HG02885 (cell line): Measurements from ENCODE around the gene CHPF2.

Experiments used
- ATAC-seq: cut with Tn5 transposase; IDR thresholded peaks from one replicate; pipeline ENCODE4 v1.9.1; 2021; ENCODE audit warnings: mild to moderate bottlenecking; ENCODE audit not compliant: unreplicated experiment, poor library complexity

CHPF2 gene, protein sequence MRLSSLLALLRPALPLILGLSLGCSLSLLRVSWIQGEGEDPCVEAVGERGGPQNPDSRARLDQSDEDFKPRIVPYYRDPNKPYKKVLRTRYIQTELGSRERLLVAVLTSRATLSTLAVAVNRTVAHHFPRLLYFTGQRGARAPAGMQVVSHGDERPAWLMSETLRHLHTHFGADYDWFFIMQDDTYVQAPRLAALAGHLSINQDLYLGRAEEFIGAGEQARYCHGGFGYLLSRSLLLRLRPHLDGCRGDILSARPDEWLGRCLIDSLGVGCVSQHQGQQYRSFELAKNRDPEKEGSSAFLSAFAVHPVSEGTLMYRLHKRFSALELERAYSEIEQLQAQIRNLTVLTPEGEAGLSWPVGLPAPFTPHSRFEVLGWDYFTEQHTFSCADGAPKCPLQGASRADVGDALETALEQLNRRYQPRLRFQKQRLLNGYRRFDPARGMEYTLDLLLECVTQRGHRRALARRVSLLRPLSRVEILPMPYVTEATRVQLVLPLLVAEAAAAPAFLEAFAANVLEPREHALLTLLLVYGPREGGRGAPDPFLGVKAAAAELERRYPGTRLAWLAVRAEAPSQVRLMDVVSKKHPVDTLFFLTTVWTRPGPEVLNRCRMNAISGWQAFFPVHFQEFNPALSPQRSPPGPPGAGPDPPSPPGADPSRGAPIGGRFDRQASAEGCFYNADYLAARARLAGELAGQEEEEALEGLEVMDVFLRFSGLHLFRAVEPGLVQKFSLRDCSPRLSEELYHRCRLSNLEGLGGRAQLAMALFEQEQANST

DNA sequence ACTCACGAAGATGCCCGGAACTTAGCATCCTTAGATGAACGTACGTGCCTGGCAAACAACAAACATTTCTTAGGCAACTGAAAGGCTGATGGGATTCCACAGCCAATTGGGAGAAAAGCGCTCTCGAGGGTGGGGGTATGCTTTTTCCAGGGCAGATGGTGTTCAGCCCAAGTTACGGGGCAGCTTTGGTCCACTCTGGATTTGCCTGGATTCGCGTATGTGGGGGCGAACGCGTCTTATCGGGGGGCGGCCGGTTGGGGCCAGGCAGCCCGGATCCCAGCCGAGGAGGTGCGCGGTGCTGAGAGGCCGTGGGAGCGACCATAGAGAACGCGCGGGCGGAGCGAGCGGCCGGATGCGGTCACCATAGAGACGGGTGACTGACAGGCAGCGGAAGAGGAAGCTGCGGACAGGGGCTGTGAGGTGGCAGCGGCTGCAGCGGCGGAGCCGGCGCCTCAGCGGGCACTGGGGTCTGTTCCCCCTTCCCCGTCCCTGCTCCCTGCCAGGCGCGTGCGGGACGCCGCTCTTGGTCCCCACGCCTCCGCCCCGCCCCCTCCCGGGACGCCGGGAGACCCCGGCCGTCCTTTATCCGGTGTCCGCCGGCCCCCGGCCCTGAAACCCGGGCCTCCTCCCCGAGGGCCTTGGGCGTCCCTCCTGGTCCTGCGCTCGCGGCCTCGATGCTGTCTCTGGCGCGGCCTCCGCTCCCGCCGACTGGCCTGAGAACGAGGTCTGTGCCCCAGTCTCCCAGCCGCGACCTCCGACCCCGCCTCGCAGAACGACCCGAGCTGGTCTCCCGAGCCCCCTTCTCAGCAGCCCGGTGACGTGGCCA is at the start of gene CHPF2:
Gene CHPF2, plus strand, starts transcription at position 393 of the 826 bp plus-strand sequence. CDS start 1,529 bp downstream, outside the sequence.
- ATAC-seq = peak; percentile 99

DNA sequence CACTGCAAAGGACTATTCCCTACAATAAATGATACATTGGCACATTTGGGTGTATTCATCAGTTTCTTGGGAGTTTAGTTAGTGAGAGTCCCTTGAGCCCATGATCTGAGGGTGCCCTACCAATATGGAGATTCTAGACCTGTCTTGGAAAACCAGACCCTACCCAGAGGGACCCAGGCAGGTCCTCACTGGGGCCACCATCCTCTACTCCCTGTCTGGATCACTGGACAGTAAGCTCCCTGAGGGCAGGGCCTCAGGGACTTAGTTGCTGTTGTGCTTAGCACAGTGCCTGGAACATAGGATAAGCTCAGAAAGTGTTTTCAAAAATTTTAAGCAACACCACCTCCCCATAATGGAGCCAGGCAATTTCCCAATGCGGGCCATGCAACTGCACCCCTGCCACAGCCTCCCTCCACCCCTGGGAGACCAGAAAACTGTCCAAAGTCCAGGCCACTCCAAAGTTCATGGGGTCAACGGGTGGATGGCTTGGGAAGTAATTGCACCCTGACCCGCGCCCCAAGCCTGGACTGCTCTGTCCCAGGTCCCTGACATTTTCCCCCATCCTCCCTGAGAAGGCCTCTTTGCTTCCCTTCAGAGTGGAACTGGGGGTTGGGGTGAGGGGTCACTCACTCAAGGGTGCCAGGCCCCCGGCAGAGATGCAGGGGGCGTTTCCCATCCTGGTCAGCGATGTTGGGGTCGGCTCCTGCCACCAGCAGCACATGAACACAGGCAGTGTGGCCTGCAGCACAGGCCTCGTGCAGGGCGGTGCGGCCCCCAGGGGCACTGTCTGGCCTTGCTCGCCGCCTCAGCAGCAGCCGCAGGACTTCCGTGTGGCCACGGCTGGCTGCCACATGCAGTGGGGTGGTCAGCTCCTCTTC is 46.3 kb upstream of the CHPF2 start:
- no peak for ATAC-seq

DNA sequence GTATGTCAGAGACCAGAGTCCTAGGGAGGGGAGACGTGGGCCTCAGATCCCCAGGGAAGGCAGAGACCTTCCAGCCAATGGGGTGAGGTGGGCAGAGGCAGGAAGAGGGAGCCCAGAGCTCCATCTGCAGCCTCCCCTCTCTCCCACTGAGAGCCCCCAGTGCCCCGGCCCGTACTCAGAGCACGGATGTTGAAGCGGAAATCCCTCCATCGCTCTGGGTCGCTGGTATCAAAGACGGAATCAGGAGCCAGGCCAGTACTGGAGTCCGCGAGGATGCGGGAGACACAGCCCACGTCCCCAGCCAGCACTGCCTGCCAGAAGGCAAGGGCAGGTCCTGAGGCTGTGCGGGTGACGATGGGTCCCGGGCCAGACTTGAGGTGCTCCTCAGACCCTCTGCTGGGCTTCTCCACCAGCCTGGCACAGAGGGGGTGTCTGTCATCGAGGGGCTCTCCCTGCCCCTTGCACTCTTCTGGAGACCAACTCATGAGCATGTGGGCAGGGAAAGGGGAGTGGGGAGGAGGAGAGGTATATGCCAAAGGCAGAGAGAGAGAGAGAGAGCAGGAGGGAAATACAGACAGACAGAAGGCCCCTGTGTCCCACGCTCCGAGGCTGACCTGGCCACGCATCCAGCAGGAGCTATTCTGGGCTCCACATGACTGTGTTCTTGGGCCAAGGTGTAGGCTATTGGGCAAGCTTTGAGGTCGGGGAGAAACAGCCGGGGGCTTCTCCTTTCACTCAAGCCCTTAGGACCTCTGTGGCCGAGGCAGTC is 45.5 kb upstream of the CHPF2 start, which contains the start of gene ASB10:
Gene ASB10, minus strand, starts transcription at position 611 of the 769 bp plus-strand sequence. Its CDS starts 120 bp downstream, at position 491.
- no peak for ATAC-seq

DNA sequence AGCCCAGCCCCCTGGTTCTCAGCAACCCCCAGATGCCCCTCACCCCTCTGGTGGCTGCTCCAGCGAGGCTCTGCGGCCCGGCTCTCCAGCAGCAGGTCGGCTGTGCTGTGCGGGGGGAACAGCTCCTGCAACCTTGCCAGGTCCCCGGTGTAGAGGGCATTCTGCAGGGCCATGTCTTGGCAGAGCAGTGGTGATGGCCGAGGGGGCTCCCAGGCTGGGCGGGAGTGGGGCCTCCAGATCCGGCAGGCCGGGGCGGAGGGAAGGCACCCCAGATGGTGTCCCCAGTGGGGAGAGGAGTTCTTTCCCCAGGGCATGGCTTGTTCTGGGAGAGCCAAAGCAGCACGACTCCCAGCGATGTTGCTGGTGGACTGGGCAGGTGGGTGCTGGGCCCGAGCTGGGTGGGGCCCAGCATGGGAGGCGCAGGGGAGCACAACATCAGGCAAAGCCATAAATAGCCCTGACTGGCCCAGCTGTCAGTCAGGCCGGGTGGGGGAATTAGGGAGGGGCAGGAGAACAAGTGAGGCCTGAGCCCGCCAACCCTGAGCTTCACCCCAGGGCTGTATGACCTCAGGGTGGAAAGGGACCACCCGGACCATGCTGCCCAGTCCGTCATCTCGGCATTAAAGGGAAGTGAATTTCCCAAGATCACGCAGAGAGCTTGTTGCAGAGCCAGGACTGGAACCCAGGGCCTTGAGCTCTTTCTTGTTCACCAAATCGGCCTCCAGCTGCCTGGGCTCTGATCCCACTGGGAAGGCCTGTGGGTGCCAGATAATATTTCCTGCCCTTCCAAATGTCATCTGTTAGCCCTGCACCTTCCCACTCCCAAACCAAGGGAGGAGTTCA is 44.7 kb upstream of the CHPF2 start:
- no peak for ATAC-seq

DNA sequence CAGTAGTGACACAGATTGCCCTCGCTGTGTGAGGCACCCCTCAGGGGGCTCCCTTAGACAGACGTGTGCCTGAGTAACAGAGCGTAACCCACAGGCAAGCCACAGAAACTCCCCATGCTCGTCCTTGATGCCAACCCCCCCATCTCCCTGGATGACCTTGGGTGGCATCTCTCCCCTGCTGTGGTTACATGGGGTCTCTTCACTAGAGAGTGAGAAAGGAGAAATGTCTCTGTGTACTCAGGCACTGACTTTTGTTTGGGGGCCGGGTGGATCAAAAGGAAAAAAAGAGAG is 44.1 kb upstream of the CHPF2 start:
- ATAC-seq = no peak

DNA sequence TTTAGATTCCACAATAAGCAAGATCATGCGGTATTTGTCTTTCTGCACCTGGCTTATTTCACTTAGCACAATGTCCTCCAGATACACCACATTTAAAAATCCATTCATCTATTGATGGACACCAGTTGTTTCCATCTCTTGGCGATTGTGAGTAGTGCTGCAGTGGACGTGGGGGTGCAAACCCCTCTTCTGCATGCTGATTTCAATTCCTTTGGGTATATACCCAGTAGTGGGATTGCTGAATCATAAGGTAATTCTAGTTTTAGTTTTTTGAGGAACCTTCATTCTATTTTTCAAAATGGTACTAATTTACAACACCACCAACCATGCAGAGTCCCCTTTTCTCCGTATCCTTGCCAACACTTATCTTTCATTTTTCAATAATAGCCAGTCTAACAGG is 43.2 kb upstream of the CHPF2 start:
- no peak for ATAC-seq

DNA sequence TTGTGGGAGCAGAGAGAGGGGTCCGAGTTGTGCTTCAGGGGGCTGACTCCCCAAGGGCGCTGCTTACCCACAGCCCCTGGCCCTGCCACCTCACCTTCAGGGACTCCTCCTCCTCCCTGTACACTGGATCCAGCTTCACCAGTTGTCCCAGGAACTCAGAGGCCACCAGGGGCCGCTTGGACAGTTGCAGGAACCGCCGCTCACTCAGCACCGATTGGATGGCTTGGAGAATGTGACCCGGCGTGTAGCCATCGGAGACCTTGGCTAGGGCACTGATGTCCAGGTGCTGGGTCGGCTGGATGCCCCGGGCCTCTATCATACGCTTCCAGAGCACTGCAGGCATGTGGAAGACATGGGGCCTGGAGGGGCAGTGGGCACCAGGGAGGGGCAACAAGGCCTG is 40.7 kb upstream of the CHPF2 start:
- ATAC-seq = no peak

DNA sequence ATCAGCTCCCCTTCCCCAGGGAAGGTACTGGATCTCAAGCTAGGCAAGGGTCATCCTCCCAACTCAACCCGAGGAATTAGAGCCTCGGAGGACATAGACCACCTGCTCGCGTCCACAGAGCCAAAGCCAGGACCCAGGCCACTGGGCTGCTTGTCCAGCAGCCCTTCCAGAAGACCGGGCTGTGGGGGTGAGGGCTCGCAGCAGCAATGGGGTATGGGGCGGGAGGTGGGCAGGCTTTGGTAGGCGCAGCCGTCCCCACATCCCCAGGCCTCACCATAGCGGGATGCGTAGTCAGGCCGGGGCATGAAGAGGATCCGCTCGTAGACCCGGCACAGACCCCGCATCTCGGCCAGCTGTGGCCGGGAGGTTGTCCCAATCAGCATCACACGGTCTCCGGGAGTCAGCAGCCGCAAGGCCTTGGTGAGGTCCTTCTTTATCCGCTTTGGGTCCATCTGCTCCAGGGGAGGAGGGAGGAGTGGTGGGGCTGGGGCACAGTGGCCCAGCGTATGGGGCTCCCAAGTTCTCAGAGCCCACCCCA is 40.2 kb upstream of the CHPF2 start:
- no peak for ATAC-seq

DNA sequence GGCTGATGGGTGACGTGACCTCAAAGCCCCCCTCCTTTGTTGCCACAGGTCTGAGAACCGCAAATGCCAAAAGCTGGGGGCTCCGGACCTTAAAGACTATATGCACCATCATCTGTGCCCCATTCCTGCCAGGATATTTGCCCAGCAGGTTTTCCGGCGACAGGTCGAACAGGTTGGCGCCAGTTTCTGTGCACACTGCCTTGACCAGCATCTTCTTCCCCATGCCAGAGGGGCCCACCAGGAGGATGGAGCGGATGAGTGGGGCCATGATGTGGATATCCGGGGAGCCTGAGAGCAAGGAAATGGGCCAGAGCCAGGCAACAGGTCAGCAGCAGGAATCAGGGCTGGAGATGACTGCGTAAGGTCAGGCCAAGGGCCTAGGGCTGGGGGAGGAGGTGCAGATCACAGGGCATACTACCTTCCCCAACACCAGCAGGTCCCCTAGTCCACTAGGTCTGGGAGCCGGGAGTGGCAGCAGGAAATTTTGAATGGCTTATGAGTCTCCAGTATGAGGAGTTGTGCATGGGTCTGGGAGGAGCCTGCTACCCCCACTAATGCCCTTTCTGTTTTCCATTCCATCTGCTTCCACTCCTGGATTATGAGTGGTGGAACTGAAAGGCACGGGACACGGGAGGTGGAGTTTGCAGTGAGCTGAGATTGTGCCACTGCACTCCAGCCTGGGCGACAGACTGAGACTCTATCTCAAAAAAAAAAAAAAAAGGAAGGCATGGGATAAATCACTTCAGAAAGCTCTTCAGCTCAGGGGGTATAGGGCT is 38.9 kb upstream of the CHPF2 start:
- ATAC-seq = no peak

DNA sequence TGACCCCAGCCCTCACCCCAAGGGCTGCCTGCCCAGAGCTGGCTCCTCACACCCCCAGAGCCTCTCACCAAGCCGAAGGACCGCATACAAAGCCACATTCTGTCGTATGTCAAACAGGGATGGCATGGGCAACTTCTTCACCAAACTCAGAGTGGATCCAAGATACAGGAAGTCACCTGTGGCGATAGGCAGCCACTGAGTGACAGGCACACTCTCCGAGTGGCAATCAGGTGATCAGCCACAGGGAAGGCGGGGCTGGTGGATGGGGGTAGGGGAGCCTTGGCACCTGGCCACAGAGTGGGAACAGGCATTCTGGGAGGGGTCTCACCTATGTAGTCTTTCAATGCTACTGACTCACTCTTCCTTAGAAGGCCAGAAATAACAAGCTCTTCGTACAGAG is 38.1 kb upstream of the CHPF2 start:
- no peak for ATAC-seq

DNA sequence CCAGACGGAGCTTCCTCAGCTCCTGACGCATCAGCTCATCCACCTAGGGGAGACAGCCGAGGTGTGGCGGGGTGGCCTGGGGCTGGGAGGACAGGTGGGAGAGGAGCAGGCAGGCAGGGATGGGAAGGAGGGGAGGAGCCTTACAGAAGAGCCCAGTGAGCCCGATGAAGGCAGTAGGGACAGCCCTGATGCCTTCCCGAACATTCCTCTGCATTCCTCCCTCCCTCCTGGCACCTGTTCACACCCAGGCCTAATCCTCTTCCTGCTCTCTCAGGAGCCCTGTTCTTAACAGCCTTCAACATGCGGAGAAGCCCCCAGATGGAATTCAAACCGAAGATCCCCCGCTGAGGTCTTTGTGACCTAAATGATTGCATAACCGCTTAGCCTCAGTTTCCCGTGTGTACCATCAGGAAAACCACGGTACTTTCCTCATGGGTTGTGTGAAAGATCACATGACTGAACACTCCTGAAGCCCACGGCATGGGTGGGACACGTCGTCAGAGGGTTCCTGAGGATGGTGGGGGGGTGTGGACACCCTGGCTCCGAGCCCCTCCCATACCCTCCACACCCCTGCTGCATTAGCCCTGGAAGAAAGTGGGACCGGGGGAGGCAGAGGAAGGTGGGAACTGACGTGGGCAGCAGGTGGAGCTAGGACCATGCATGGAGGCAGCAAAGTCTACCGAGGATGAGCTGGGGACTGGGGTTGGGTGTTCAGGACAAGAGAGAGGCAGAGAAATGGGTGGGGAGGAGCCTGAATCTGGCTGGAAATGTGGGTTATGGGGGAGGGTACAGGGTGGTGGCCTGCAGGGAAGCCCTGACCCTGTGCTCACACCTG is 36.5 kb upstream of the CHPF2 start:
- no peak for ATAC-seq

DNA sequence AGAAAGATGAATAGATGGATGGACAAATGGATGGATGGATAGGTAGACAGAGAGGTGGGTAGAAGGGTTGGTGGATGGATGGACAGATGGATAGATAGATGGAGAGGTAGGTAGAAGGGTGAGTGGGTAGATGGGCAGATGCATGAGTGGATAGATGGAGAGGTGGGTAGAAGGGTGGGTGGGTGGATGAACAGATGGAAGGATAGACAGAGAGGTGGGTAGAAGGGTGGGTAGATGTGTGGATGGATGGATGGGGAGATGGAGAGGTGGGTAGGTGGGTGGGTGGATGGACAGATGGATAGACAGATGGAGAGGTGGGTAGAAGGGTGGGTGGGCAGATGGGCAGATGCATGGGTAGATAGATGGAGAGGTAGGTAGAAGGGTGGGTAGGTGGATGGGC is 34.4 kb upstream of the CHPF2 start:
- ATAC-seq = no peak

DNA sequence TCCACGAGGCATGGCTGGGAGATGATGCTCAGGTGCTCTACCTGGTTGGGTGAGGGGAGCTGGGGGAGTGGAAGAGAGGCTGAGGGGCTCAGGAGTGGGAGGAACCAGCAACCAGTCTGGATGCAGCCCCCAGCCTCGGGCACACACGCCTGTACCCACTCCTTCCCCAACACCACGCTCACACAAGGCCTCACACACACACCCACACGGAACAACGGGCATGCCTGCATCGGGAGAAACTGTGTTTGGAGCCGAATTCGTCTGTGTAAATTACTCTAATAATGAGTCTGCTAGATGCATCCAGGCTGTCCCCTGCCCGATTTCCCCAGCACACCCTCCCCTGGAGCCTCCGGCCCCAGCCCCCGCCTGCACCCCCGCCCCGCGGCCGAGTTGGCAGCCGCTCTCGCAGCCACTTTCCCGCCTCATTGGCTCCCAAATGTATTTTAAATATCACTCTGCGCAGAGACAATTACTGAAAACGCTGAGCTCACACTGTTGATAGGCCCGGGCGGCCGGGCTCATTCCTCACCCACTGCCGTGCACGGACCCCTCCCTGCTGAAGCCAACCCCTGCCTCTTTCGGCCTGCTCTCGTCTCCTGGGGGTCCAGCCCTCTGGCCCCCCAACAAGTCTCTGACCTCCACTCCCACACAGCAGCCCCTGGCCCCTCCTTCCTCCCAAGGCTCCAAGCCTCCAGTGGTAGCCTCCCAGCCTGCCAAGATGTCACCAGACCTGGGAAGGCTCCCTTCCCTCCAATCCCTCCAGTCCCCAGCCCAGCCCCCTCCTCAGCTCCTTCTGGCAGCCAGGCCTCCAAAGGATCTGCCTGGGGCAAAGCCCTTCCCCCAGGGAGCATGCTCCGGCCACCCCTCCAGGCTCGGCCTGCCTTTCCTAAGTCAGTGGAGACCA is 33.1 kb upstream of the CHPF2 start:
- no peak for ATAC-seq

DNA sequence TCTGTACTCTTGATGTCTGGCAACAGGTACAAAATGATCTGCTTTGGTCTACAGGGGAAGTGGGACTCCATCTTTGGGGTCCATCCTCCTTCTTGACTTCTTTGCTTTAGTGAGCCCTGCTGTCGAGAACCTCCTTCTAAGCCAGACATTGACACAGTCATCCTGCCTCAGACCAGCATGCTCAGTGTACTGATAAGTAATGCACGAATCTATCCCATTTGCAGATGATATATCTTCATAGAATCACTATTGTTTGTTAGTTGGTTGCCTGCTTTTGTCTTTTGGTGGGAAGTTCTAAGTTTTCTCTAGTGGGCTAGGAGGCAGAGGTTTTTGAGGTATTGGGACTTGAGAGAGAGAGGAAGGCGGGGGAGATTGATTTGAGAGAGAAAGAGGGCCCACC is 30.9 kb upstream of the CHPF2 start:
- no peak for ATAC-seq

DNA sequence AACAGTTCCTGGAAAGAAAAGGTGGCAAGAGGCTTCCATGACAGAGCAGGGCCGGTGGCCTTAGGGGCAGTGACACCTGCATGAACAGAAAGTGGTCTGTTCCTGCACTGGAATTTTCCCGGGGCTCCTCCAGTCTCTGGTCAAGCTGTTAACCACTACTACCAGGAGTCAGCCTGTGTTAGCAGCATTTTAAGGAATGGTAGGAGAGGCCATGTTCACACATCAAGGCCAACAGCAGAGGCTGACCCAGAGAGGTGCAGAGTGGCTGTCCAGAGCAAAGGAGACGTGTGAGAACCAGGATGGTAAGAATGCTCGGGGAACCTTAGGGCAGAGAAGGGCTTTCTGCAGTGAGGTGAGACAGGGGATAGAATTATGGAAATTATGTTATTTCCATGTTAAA is 30.5 kb upstream of the CHPF2 start:
- no peak for ATAC-seq
